Gastrocnemius medialis (tissue), 4 donors: ENCODE data around the gene HDAC4. TPM values are rescaled to one million over a fixed set of nuclear protein-coding genes. Genes with fewer than 3 reads are reported as not detected.
A peak's percentile ranks its signal among the peaks of the same experiment; 100 is the strongest.

Source experiments
- ATAC-seq, 2 donors: fragments of 150-250 bp; one replicate each; pipeline ENCODE4 v1.9.1; 2016
- DNase-seq, 2 donors: peaks; one replicate each; pipeline ENCODE4 v3.0.0-alpha.2; 2019
- H3K27ac ChIP-seq, 4 donors: fragments of 200-600 bp; sonication (generic); 1 replicate in 1 of 4; 2 replicates in 3 of 4; pipeline ENCODE4 v1.5.1; 2016 to 2018; ENCODE audit warnings: mild to moderate bottlenecking in 2 of 4, moderate library complexity in 1 of 4
- H3K27me3 ChIP-seq, 3 donors: fragments of 200-600 bp; sonication (generic) in 2 of 3; 1 replicate in 1 of 3; 2 replicates in 2 of 3; pipeline versions ENCODE4 v1.5.1 to v1.6.0; 2016 to 2019; ENCODE audit warnings: mild to moderate bottlenecking in 1 of 3, moderate library complexity in 1 of 3
- H3K36me3 ChIP-seq, 2 donors: fragments of 200-600 bp; sonication (generic) in 1 of 2; one replicate each; pipeline ENCODE4 v1.5.1; 2017 to 2018
- H3K4me1 ChIP-seq, 2 donors: fragments of 200-600 bp; sonication (generic) in 1 of 2; one replicate each; pipeline ENCODE4 v1.5.1; 2016 to 2017; ENCODE audit warnings: mild to moderate bottlenecking in 2 of 2
- H3K4me3 ChIP-seq, 4 donors: fragments of 200-600 bp; sonication (generic) in 3 of 4; 1 replicate in 1 of 4; 2 replicates in 3 of 4; pipeline ENCODE4 v1.5.1; 2016 to 2019; ENCODE audit warnings: mild to moderate bottlenecking in 2 of 4
- H3K9me3 ChIP-seq, 3 donors: fragments of 200-600 bp; sonication (generic) in 2 of 3; 1 replicate in 1 of 3; 2 replicates in 2 of 3; pipeline ENCODE4 v1.5.1; 2016 to 2019
- POLR2A ChIP-seq, 2 donors: fragments of 450-650 bp; IDR thresholded peaks; one replicate each; pipeline ENCODE4 v1.6.1; 2017; ENCODE audit warnings: antibody characterized with exemption in 2 of 2, mild to moderate bottlenecking in 2 of 2, moderate library complexity in 2 of 2
- in situ Hi-C, 4 donors: fragments of 200-750 bp; cut with MboI; loops; one replicate each; pipeline versions ENCODE4 v1.15.0 to v1.8.0; 2017; ENCODE audit warnings: low sequenced_read_pairs in 4 of 4
- intact Hi-C: fragments of 100-400 bp; cut with DNase I; formaldehyde crosslinking; loops from one replicate; pipeline ENCODE4 v1.15.1; 2023; ENCODE audit warnings: low total_unique reads
- total RNA-seq, 4 donors: library from RNA; depleted of rRNA; stranded (reverse); fragments of >200 nt; gene quantifications; one replicate each; pipeline versions ENCODE4 v1.1.0 to v1.2.3, GENCODE V29; 2016
- TF ChIP-seq, protein P1 (sequence below), 5 experiments: fragments of 450-650 bp in 3 of 5; fragments of 200-600 bp in 2 of 5; sonication (generic) in 2 of 5; IDR thresholded peaks in 4 of 5; conservative IDR thresholded peaks in 1 of 5; 1 replicate in 4 of 5; 2 replicates in 1 of 5; pipeline ENCODE4 v1.5.1; 2016 to 2019; ENCODE audit warnings: antibody characterized with exemption in 5 of 5, mild to moderate bottlenecking in 3 of 5, moderate library complexity in 3 of 5

Gene HDAC4
- total RNA-seq, 4 donors from 2014 or later, result 23.6 to 257 (median 119) TPM

DNA sequence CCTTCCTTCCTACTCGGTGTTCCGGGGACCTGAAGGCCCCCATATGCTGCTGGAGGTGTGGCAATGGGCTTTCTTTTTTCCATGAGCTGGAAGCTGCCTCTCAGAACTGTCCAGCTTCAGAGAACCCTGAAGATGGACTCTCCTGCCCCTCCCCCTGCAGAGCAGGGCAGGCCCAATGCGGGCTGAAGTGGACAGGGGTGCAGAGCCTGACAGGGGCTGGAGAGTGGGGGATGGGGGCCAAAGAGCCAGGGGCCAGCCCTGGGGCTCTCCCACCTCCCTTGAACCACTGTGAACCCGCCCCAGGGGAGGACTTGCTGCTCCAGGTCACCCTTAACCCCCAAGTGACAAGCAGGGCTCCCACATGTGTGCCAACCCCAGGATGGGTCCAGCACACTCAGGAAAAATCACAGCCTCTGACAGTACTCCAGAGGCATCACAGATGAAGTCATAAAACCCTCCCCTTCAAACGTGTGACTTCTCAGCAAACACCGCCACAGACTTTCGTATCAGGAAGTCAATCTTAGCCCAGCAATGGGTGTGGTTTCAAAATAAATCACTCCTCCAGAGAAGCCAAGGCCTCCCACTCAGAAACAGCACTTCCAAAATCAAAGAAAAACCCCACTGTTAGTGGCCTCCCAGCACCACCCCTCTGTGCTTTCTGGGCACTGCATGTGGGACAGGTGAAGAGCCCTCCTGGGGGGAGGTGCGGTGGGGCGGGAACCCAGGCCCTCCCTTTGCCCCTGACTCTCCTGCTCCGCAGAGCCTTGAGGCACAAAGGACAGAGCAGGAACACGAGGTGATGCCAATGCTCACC, 135.8 kb downstream of the HDAC4 start:
- peak in 1 of 2 donors; percentile 36 for DNase-seq
- Histone ChIP-seq H3K4me1 (peaks cover 88 to 99% of the 10 kb centered on the region in 2 donors), H3K36me3 (no peaks in the 10 kb centered on the region), H3K27ac (peak overlapping the region; percentile 94 to 99 (median 98)), H3K9me3 (no peaks in the 10 kb centered on the region), H3K27me3 (no peaks in the 10 kb centered on the region), H3K4me3 (peak overlapping the region in 1 of 4 donors; percentile 0)
- in situ Hi-C loops (no loop called here), intact Hi-C loops (loop anchor here (5.0 kb wide), 1 partner anchor 132 kb away; no protein-coding TSS in a partner anchor)
- ATAC-seq, result peak; percentile 42 to 58
- TF ChIP-seq, protein P1, sequence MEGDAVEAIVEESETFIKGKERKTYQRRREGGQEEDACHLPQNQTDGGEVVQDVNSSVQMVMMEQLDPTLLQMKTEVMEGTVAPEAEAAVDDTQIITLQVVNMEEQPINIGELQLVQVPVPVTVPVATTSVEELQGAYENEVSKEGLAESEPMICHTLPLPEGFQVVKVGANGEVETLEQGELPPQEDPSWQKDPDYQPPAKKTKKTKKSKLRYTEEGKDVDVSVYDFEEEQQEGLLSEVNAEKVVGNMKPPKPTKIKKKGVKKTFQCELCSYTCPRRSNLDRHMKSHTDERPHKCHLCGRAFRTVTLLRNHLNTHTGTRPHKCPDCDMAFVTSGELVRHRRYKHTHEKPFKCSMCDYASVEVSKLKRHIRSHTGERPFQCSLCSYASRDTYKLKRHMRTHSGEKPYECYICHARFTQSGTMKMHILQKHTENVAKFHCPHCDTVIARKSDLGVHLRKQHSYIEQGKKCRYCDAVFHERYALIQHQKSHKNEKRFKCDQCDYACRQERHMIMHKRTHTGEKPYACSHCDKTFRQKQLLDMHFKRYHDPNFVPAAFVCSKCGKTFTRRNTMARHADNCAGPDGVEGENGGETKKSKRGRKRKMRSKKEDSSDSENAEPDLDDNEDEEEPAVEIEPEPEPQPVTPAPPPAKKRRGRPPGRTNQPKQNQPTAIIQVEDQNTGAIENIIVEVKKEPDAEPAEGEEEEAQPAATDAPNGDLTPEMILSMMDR (IDR thresholded peaks at IDR 0.05 in 4 of 5, conservative IDR thresholded peaks at IDR 0.05 in 1 of 5), result peak in 2 of 5 experiments; percentile 9 to 19
- peak; percentile 40 to 43 for TF ChIP-seq POLR2A (IDR thresholded peaks at IDR 0.05)

DNA sequence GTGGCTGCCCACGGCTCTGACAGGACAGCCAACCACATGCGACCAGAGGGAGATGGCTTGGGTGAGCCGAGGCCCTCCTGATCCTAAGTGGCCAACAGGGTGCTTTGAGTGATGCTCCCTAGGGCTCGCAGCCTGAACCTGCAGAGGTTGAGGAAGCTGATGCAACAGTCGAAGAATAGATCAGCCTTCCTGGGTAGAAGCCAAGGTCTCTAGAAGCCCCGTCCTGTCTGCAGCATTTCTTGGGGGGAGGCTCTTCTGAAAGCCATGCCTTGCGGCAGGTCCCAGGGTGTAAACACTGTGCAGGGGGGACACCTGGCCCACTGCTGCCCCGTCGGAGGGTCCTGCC, 136.4 kb downstream of the HDAC4 start:
- DNase-seq (peak in 1 of 2 donors; percentile 28), ATAC-seq (peak in 1 of 2 donors; percentile 11)
- no peaks in the 10 kb centered on the region for H3K9me3 ChIP-seq
- no peaks in the 10 kb centered on the region for H3K27me3 ChIP-seq
- in situ Hi-C loops, result no loop called here
- peak overlapping the region in 1 of 4 donors; percentile 0 for H3K4me3 ChIP-seq
- peak overlapping the region; percentile 94 to 99 (median 98) for H3K27ac ChIP-seq
- H3K4me1 ChIP-seq, result peaks cover 88 to 99% of the 10 kb centered on the region in 2 donors
- intact Hi-C loops, result no loop called here
- TF ChIP-seq, protein P1 (IDR thresholded peaks at IDR 0.05 in 4 of 5, conservative IDR thresholded peaks at IDR 0.05 in 1 of 5), result no peak
- no peak for TF ChIP-seq POLR2A (IDR thresholded peaks at IDR 0.05)
- no peaks in the 10 kb centered on the region for H3K36me3 ChIP-seq

- peak overlapping the region; percentile 94 to 99 (median 98) for H3K27ac ChIP-seq
- TF ChIP-seq POLR2A (IDR thresholded peaks at IDR 0.05), result no peak
- TF ChIP-seq, protein P1 (IDR thresholded peaks at IDR 0.05 in 4 of 5, conservative IDR thresholded peaks at IDR 0.05 in 1 of 5), result no peak
- H3K27me3 ChIP-seq, result no peaks in the 10 kb centered on the region
- no peaks in the 10 kb centered on the region for H3K9me3 ChIP-seq
- H3K4me3 ChIP-seq, result no peak overlapping the region
- ATAC-seq, result no peak
- peak in 1 of 2 donors; percentile 17 for DNase-seq
- peaks cover 88 to 99% of the 10 kb centered on the region in 2 donors for H3K4me1 ChIP-seq
- no peaks in the 10 kb centered on the region for H3K36me3 ChIP-seq
- in situ Hi-C loops (no loop called here), intact Hi-C loops (no loop called here)
These were observed 136.9 kb downstream of the HDAC4 start for GRCh38 chr2:239263669-239264491.

GRCh38 chr2:239263231-239263630, 137.6 kb downstream of the HDAC4 start:
- no peak for ATAC-seq
- no peak overlapping the region for H3K4me3 ChIP-seq
- peaks cover 88 to 99% of the 10 kb centered on the region in 2 donors for H3K4me1 ChIP-seq
- DNase-seq, result peak in 1 of 2 donors; percentile 12
- H3K27ac ChIP-seq, result peak overlapping the region; percentile 94 to 99 (median 98)
- TF ChIP-seq, protein P1 (IDR thresholded peaks at IDR 0.05 in 4 of 5, conservative IDR thresholded peaks at IDR 0.05 in 1 of 5), result no peak
- no peak for TF ChIP-seq POLR2A (IDR thresholded peaks at IDR 0.05)
- intact Hi-C loops, result no loop called here
- H3K36me3 ChIP-seq, result no peaks in the 10 kb centered on the region
- in situ Hi-C loops, result no loop called here
- H3K27me3 ChIP-seq, result no peaks in the 10 kb centered on the region
- no peaks in the 10 kb centered on the region for H3K9me3 ChIP-seq
